Natural killer cell treated with Interleukin-12 subunit alpha and Interleukin-12 subunit beta and Interleukin-15 and Interleukin-18, amount 100 ng/mL, for 72 hours (primary cell): ENCODE data around the gene SPTBN5. TPM values are rescaled to one million over a fixed set of nuclear protein-coding genes. Genes with fewer than 3 reads are reported as not detected.

Experiments
- ATAC-seq, 2 donors: fragments of 150-1000 bp; cut with Tn5 transposase in 1 of 2; sonication (Bioruptor Pico), chemical (Tn5 transposase) in 1 of 2; 2 replicates each; pipeline ENCODE4 v1.10.0; 2021
- DNase-seq: peaks from one replicate; pipeline ENCODE4 v3.0.0; 2022; ENCODE audit warnings: low spot score
- H3K27ac Mint-ChIP-seq, 2 donors: 1 replicate in 1 of 2; 2 replicates in 1 of 2; pipeline ENCODE4 v1.8.0; 2022; ENCODE audit warnings: mixed read lengths in 2 of 2, mild to moderate bottlenecking in 1 of 2, moderate library complexity in 1 of 2
- H3K27me3 Mint-ChIP-seq, 2 donors: 1 replicate in 1 of 2; 2 replicates in 1 of 2; pipeline ENCODE4 v1.8.0; 2022; ENCODE audit warnings: mixed read lengths in 2 of 2
- H3K36me3 Mint-ChIP-seq: one replicate; pipeline ENCODE4 v1.8.0; 2022; ENCODE audit warnings: mixed read lengths
- H3K4me1 Mint-ChIP-seq, 2 donors: 1 replicate in 1 of 2; 2 replicates in 1 of 2; pipeline ENCODE4 v1.8.0; 2022; ENCODE audit warnings: low read depth in 2 of 2, mixed read lengths in 2 of 2, mild to moderate bottlenecking in 1 of 2
- H3K4me3 Mint-ChIP-seq: one replicate; pipeline ENCODE4 v1.8.0; 2022; ENCODE audit warnings: mixed read lengths
- H3K9me3 Mint-ChIP-seq: 2 replicates; pipeline ENCODE4 v1.8.0; 2022; ENCODE audit warnings: mixed read lengths
- total RNA-seq, 2 donors: library from RNA; stranded (reverse); gene quantifications; one replicate each; pipeline ENCODE4 v1.2.3, GENCODE V29; 2022

Gene SPTBN5
- total RNA-seq, 2 donors from 2014 or later: 1.1 to 2.4 TPM

DNA sequence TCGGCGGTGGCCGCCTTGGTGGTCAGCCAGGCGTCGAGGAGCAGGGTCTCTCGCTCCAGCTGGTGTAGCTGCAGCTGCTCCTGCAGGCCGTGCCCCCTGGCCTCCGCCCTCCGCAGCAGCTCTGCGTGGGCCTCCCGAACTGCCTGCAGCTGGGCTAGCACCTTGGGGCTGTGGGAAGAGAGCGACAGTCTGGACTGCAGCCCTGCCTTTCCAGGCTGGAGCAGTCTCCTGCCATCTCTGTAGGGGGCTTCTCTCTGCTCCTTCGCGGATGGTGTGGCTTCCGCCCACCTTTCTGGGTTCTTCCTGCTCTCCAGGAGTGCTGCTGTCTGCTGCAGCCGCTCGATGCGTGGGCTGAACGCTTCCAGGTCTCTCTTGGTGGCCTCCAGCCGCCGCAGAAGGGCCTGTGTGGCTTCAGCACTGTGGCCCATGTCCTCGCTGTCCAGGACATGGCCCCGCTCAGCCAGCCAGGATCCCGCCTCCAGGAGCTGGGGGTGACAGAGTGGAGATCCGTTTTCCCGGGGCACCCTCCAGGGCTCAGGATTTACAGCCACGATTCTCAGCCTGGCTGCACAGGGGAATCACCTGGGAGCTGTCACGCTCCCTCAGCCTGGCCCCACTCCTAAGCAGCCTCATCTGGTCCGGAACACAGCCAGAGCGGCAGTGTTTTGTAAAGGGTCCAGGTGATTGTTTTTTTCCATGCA lies 38.4 kb downstream of the SPTBN5 start:
- Mint-ChIP-seq H3K4me3 (no peak overlapping the region), H3K27ac (no peak overlapping the region), H3K4me1 (no peaks in the 10 kb centered on the region), H3K9me3 (no peaks in the 10 kb centered on the region), H3K27me3 (no peaks in the 10 kb centered on the region), H3K36me3 (no peaks in the 10 kb centered on the region)
- ATAC-seq (no peak), DNase-seq (no peak)

DNA sequence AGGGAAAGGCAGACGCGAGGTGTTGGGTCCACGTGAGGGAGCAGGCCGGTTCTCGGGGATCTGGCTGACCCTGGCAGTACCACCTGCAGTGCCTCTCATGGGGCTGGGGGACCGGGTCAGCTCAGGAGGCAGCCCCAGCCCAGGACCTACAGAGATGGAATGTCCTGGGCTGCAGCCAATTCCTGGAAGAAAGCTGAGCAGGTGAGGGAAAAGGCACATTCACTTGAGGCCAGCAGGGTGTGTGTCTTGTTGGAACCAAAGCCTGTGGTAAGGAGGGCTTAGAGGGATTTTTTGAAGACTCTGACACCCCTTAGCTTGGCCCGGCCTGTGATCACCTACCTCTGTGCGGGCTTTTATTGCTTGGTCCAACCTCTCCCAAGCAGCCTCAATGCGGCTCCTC lies 39.4 kb downstream of the SPTBN5 start:
- no peak overlapping the region for H3K27ac Mint-ChIP-seq
- ATAC-seq (no peak), DNase-seq (no peak)
- no peak overlapping the region for H3K4me3 Mint-ChIP-seq
- H3K9me3 Mint-ChIP-seq: no peaks in the 10 kb centered on the region
- no peaks in the 10 kb centered on the region for H3K36me3 Mint-ChIP-seq
- no peaks in the 10 kb centered on the region for H3K27me3 Mint-ChIP-seq
- H3K4me1 Mint-ChIP-seq: no peaks in the 10 kb centered on the region

GRCh38 chr15:41853831-41854230 lies 40.0 kb downstream of the SPTBN5 start:
- Mint-ChIP-seq H3K4me1 (no peaks in the 10 kb centered on the region), H3K4me3 (no peak overlapping the region), H3K36me3 (no peaks in the 10 kb centered on the region), H3K9me3 (no peaks in the 10 kb centered on the region), H3K27me3 (no peaks in the 10 kb centered on the region), H3K27ac (no peak overlapping the region)
- no peak for DNase-seq
- no peak for ATAC-seq

GRCh38 chr15:41852736-41853590 lies 40.9 kb downstream of the SPTBN5 start:
- Mint-ChIP-seq H3K36me3 (peaks cover 4% of the 10 kb centered on the region), H3K27ac (no peak overlapping the region), H3K4me3 (no peak overlapping the region), H3K27me3 (no peaks in the 10 kb centered on the region), H3K9me3 (no peaks in the 10 kb centered on the region), H3K4me1 (no peaks in the 10 kb centered on the region)
- no peak for ATAC-seq
- DNase-seq: no peak

- Mint-ChIP-seq H3K9me3 (no peaks in the 10 kb centered on the region), H3K27me3 (no peaks in the 10 kb centered on the region), H3K4me1 (no peaks in the 10 kb centered on the region), H3K36me3 (peaks cover 4% of the 10 kb centered on the region), H3K27ac (no peak overlapping the region), H3K4me3 (no peak overlapping the region)
- ATAC-seq (no peak), DNase-seq (no peak)
Measured at GRCh38 chr15:41851755-41852370, 42.0 kb downstream of the SPTBN5 start.

DNA sequence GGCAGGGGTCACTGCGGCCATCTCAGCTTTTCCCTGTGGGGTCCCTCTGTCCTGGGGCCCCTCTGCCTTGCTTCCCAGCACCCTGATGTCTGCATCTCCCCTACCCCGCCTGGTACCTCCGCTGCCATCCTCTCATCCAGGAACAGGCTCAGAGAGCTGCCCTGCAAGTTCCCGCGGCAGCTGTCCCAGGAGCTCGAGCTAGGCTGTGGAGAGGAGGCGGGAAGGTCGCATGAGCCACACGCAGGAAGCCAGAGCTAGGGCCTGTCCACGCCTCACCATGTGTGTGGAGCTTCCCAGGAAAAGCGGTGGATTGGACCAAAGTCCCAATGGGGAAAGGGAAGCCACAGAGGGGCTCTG lies 42.7 kb downstream of the SPTBN5 start:
- DNase-seq: no peak
- no peaks in the 10 kb centered on the region for H3K4me1 Mint-ChIP-seq
- no peak for ATAC-seq
- H3K27ac Mint-ChIP-seq: no peak overlapping the region
- H3K4me3 Mint-ChIP-seq: no peak overlapping the region
- peaks cover 4% of the 10 kb centered on the region for H3K36me3 Mint-ChIP-seq
- H3K27me3 Mint-ChIP-seq: no peaks in the 10 kb centered on the region
- H3K9me3 Mint-ChIP-seq: no peaks in the 10 kb centered on the region

DNA sequence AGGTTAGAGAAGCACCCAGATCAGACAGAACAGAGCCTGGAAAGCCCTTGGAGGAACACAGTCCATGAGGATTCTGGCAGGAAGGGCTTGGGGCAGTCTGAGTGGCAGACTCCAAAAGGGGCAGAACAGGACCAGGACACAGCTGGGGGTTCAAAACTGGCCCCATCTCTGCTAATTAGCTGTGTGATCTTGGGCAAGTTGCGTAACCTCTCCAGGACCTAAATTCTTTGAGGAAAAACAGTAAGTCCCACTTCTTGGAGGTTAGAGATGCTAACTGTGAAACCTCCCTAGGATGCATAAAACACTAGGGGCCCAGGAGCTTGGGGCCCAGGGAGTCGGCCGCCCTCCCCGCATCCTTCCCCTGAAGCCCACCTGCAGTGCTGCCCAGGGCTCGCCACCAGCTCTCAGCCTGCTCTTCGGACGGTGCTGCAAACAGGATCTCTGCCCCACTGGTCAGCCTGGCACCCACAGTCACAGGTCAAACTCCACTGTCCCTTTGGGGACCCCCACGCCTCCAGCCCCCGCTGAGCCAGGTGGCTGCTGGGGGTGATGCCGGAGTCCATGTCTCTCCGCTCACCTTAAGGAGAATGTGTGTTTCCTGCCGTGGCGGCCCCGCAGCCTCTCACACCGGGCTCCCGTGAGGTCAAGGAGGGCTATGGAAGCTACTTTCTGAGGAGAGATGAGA lies 43.2 kb downstream of the SPTBN5 start:
- Mint-ChIP-seq H3K4me1 (no peaks in the 10 kb centered on the region), H3K9me3 (no peaks in the 10 kb centered on the region), H3K27me3 (no peaks in the 10 kb centered on the region), H3K36me3 (peaks cover 4% of the 10 kb centered on the region), H3K27ac (no peak overlapping the region), H3K4me3 (no peak overlapping the region)
- ATAC-seq (no peak), DNase-seq (no peak)

- ATAC-seq (no peak), DNase-seq (no peak)
- H3K4me3 Mint-ChIP-seq: no peak overlapping the region
- peaks cover 4% of the 10 kb centered on the region for H3K36me3 Mint-ChIP-seq
- H3K9me3 Mint-ChIP-seq: no peaks in the 10 kb centered on the region
- H3K4me1 Mint-ChIP-seq: no peaks in the 10 kb centered on the region
- H3K27me3 Mint-ChIP-seq: no peaks in the 10 kb centered on the region
- no peak overlapping the region for H3K27ac Mint-ChIP-seq
Measured at GRCh38 chr15:41849861-41850260, 44.0 kb downstream of the SPTBN5 start.

DNA sequence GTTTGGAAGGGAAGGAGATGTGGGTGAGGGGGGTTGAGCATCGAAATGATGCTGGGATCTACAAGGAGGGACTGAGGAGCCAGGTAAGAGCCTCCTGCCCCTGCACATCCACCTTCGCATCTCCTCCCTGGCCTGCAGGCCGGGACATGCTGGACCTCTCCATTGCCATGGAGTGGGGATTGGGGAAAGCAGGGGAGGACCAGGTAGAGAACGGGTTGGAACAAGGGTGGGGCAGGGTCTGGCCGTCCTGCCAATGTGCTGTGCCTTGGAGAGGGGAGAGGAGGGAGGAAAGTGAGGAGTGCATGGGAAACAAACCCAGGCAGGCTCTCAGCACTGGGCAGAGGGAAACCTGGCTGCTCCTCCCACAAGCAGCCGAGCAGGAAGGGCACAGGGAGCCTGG lies 44.6 kb downstream of the SPTBN5 start:
- Mint-ChIP-seq H3K27ac (no peak overlapping the region), H3K27me3 (no peaks in the 10 kb centered on the region)
- ATAC-seq: no peak

DNA sequence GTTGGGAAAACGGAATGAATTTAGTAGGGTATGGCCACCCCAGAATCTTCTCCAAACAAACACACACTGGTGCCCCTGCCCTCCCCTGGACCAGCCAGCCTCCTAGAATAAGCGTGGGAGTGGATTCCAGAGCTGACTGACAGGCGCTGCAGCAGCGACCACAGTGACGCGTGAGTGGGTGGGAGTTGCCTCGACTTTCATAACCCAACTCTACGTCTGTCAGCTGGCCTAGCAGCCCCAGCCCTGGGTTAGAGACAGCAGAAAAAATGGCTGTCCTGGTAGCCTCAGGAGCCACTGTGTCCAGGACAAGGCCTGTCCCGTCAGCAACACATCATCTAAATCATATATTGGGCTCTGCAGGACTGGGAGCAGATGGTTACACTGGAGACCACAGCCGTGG lies 45.2 kb downstream of the SPTBN5 start:
- ATAC-seq (no peak), DNase-seq (no peak)
- H3K27me3 Mint-ChIP-seq: no peaks in the 10 kb centered on the region
- no peak overlapping the region for H3K4me3 Mint-ChIP-seq
- H3K9me3 Mint-ChIP-seq: no peaks in the 10 kb centered on the region
- peaks cover 4% of the 10 kb centered on the region for H3K36me3 Mint-ChIP-seq
- H3K27ac Mint-ChIP-seq: no peak overlapping the region
- H3K4me1 Mint-ChIP-seq: no peaks in the 10 kb centered on the region

More for the DNA sequence above, 44.6 kb downstream of the SPTBN5 start:
- Mint-ChIP-seq H3K36me3 (peaks cover 4% of the 10 kb centered on the region), H3K9me3 (no peaks in the 10 kb centered on the region), H3K4me3 (no peak overlapping the region), H3K4me1 (no peaks in the 10 kb centered on the region)
- no peak for DNase-seq

- Mint-ChIP-seq H3K9me3 (no peaks in the 10 kb centered on the region), H3K27me3 (no peaks in the 10 kb centered on the region), H3K27ac (no peak overlapping the region), H3K36me3 (peaks cover 4% of the 10 kb centered on the region), H3K4me3 (no peak overlapping the region), H3K4me1 (no peaks in the 10 kb centered on the region)
- no peak for ATAC-seq
- DNase-seq: no peak
Measured at GRCh38 chr15:41847981-41848380, 45.9 kb downstream of the SPTBN5 start.

DNA sequence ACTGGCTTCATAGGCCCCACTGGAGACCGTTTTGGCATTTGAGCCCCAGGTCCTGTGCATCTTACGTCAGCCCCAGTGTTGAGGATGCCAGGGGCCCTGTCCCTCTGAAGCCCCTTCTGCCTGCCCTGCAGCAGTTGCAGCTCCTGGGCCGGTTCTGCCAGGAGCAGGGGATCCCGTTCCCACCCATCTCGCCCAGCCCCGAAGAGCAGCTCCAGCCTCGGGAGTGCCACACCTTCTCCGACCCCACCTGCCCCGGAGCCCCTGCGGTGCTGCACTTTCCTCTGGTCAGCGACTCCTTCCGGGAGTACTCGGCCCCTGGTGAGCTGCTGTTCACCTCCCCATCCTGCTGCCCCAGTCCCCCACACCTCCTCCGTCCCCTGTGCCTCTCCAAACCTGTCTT lies 46.6 kb downstream of the SPTBN5 start:
- ATAC-seq (no peak), DNase-seq (no peak)
- no peaks in the 10 kb centered on the region for H3K27me3 Mint-ChIP-seq
- H3K36me3 Mint-ChIP-seq: peaks cover 4% of the 10 kb centered on the region
- H3K4me1 Mint-ChIP-seq: no peaks in the 10 kb centered on the region
- H3K4me3 Mint-ChIP-seq: no peak overlapping the region
- H3K9me3 Mint-ChIP-seq: no peaks in the 10 kb centered on the region
- H3K27ac Mint-ChIP-seq: no peak overlapping the region

DNA sequence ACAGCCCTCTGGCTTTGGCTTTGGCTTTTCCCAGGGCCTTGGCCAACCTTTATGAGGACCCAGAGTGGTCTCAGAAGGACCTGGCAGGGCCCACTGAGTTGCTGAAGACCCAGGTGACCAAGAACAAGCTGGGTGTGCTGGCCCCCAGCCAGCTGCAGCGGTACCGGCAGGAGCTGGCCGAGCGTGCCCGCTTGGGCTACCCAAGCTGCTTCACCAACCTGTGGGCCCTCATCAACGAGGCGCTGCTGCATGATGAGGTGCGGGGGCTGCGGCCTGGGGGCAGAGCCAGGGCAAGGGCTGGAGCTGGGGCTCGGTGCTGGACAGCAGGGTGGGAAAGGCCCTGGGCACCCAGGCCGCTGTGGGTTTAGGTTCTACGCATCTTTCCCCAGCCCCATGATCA lies 49.0 kb downstream of the SPTBN5 start:
- H3K9me3 Mint-ChIP-seq: no peaks in the 10 kb centered on the region
- DNase-seq (no peak), ATAC-seq (no peak)
- H3K27me3 Mint-ChIP-seq: no peaks in the 10 kb centered on the region
- no peak overlapping the region for H3K4me3 Mint-ChIP-seq
- H3K27ac Mint-ChIP-seq: no peak overlapping the region
- H3K4me1 Mint-ChIP-seq: no peaks in the 10 kb centered on the region
- peaks cover 4% of the 10 kb centered on the region for H3K36me3 Mint-ChIP-seq

GRCh38 chr15:41843571-41843970 lies 50.3 kb downstream of the SPTBN5 start:
- no peak for DNase-seq

More at GRCh38 chr15:41843571-41843970, 50.3 kb downstream of the SPTBN5 start:
- Mint-ChIP-seq H3K27ac (no peak overlapping the region), H3K27me3 (no peaks in the 10 kb centered on the region), H3K36me3 (peaks cover 4% of the 10 kb centered on the region), H3K9me3 (no peaks in the 10 kb centered on the region), H3K4me3 (no peak overlapping the region), H3K4me1 (no peaks in the 10 kb centered on the region)
- no peak for ATAC-seq
